NCI-H2107 treated with DMSO at 0.1 percent for 48 hours (cell line): ENCODE measurements around the gene EPC2.
"Not testable (repeated sequence)": the region's sequence is repeated elsewhere in the genome, so short reads cannot be mapped to it uniquely, and the experiment has no call there.

Source experiments
- DNase-seq: peaks from one replicate; lab custom pipeline; 2025; ENCODE audit not compliant: unreplicated experiment; lab: John Stamatoyannopoulos, UW

EPC2 gene

GRCh38 chr2:148674063-148675020 lies 29.8 kb downstream of the EPC2 start:
- no peak for DNase-seq

GRCh38 chr2:148675708-148676107 lies 31.2 kb downstream of the EPC2 start:
- no peak for DNase-seq

- DNase-seq, result not testable (repeated sequence)
These were observed 34.0 kb downstream of the EPC2 start for GRCh38 chr2:148678302-148679179.

DNA sequence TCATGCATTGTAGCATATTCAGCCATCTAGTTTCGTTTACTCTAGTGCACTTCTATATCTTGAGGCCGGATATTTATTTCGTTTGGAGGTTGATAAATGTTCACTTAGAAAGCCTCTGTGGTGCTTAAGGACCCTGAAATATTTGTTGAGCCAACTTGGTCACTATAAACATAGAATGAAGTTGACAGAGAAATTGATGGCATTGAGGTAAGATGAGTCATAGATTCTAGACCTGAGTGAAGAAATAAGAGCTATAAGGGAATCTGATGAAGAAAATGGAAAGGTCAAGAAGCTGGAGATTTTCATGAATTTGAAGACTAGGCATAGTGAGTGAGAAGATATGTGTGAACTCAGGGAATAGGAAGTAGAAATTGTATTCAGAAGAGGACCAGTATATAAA lies 35.9 kb downstream of the EPC2 start:
- no peak for DNase-seq

DNA sequence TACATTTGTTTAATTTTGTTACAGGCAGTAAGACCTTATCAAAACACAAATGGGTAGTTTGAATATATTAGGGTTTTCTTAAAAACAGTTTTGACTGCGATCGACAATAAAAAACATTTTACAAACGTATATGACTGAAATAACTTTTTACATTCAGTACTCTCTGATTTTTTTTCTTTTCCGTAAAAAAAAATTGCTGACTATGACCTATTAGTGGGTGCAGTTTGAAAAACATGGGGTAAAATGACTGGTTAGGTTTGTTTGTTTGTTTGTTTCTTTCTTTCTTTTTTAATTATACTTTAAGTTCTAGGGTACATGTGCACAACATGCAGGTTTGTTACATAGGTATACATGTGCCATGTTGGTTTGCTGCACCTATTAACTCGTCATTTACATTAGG lies 36.9 kb downstream of the EPC2 start:
- no peak for DNase-seq

DNA sequence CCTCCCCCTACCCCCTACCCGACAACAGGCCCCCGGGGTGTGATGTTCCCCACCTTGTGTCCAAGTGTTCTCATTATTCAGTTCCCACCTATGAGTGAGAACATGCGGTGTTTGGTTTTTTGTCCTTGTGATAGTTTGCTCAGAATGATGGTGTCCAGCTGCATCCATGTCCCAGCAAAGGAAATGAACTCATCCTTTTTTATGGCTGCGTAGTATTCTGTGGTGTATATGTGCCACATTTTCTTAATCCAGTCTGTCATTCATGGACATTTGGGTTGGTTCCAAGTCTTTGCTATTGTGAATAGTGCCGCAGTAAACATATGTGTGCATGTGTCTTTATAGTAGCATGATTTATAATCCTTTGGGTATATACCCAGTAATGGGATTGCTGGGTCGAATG lies 37.3 kb downstream of the EPC2 start:
- not testable (repeated sequence) for DNase-seq

DNA sequence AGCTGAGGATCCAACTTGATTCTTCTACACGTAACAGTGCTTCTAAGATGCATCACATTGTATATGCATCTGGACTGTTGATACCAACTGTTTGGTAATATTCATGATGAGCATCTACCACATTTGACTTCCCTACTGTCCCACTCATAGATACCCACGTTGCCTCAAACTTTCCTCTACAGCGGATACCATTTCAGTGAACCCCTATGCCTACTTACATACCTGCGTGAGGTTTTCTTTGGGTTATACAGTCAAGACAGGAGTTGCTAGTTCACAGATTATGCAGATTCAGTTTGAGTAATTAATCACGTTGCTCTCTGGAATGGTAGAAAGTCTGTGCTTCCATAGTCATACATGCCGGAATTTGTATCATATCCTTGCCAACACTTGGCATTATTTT lies 40.0 kb downstream of the EPC2 start:
- no peak for DNase-seq

GRCh38 chr2:148687543-148687942 lies 43.0 kb downstream of the EPC2 start:
- no peak for DNase-seq

GRCh38 chr2:148688011-148688410 lies 43.5 kb downstream of the EPC2 start:
- not testable (repeated sequence) for DNase-seq

DNA sequence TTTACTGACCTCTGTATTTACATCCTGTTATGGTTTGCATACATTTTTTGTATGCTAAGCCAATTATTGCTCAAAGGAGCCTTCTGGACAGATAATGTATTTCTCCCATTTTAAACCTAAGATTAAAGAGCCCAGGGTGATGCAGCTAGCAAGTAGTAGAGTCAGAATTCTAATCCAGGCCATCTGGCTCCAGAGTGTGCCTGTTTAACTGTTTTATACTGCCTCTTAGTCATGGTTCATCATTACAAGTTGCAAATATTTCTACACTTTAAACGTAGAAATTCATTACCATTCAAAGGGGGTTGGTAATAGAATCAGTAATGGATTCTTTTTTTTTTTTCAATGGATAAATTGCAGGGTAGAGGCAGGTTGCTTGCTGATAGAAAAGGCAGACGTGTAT lies 52.4 kb downstream of the EPC2 start:
- no peak for DNase-seq

DNA sequence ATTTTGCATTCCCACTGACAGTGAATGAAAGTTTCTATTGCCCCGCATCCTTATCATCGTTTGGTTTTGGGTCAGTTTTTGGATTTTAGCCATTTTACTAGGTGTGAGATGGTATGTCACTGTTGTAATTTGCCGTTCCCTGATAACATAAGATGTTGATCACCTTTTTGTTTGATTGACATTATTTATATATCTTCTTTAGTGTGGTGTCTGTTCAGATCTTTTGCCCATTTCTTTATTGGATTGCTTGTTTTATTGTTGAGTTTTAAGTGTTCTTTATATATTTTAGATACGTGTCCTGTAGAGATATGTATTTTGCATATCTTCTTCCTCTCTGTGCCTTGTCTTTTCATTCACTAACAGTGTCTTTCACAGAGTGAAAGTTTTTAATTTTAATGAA lies 55.3 kb downstream of the EPC2 start:
- no peak for DNase-seq

DNA sequence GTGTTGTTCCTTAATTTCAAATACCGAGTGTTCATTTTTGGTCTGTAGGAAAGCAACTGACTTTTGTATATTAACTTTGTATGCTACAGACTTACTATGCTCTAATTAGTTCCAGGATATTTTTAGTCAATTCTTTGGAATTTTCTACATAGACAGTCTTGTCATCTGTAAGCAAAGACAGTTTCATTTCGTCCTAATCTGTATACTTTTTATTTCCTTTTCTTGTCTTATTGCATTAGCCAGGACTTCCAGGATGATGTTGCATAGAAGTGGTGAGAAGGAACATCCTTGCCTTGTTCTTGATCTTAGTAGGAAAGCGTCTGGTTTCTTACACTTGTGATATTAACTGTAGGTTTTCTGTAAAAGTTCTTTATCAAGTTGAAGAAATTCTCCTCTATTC lies 56.5 kb downstream of the EPC2 start:
- no peak for DNase-seq

GRCh38 chr2:148701877-148702276 lies 57.3 kb downstream of the EPC2 start:
- no peak for DNase-seq

DNA sequence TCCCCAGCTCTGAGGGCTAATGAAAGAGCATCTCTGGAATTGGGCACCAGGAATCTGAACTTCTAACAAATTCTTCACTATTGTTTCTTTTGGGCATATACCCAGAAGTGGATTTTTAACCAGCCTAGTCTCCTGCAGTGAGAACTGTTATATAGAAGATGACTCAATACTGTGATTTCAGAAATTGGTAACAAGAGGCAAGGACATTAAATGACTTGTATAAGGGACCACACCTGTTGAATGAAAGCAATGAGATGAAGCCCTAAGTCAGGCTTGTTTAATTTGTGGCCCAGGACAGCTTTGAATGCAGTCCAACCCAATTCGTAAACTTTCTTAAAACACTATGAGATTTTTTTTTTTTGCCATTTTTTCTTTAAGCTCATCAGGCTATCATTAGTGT lies 57.9 kb downstream of the EPC2 start:
- DNase-seq, result no peak

GRCh38 chr2:148704247-148704646 lies 59.7 kb downstream of the EPC2 start:
- DNase-seq, result no peak

GRCh38 chr2:148716378-148716920 lies 71.9 kb downstream of the EPC2 start:
- DNase-seq, result no peak

GRCh38 chr2:148718039-148718438 lies 73.5 kb downstream of the EPC2 start:
- no peak for DNase-seq

- no peak for DNase-seq
These were observed 74.7 kb downstream of the EPC2 start for GRCh38 chr2:148719195-148719749.

GRCh38 chr2:148719941-148720436 lies 75.4 kb downstream of the EPC2 start:
- DNase-seq, result no peak

DNA sequence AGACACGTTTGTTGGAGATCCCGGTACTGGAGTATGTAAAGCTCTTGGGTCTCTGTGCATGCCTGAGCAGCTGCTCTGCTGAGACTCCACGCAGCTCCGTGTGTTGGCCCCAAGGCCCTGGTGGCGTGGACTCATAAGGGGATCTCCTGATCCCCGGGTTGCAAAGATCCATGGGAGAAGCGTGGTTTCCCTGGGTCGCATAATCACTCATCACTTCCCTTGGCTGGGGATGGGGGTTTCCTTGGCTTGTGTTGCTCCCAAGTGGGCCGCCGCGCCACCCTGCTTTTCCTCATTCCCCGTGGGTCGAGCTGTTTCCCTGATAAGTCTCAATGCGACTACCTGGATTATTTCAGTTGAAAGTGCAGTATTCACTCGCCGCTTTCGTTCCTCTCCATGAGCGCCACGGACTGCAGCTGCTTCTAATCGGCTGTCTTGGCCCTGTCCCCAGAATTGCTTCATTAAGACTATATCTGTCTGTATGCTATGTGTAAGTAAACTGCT lies 76.0 kb downstream of the EPC2 start:
- no peak for DNase-seq

GRCh38 chr2:148721520-148721931 lies 77.0 kb downstream of the EPC2 start:
- no peak for DNase-seq
